Measurements from ENCODE around the gene LMO1. TPM values are rescaled to one million over a fixed set of nuclear protein-coding genes. Genes with fewer than 3 reads are reported as not detected.

LMO1 gene
- total RNA-seq, 4 donors from 2014 or later, result 0.50 TPM; not detected in 3

- no peak overlapping the region for H3K27ac ChIP-seq (replicated peaks in 1 of 4)
- peaks cover 0 to 33% (median 5%) of the 10 kb centered on the region in 4 donors for H3K27me3 ChIP-seq
- H3K4me1 ChIP-seq, result peaks cover 2 to 9% (median 8%) of the 10 kb centered on the region in 4 donors
- intact Hi-C loops (cut with DNase I), result no loop called here
- no peak for TF ChIP-seq POLR2A (IDR thresholded peaks at IDR 0.05; ENCODE audit: low read depth)
- TF ChIP-seq POLR2AphosphoS5 (IDR thresholded peaks at IDR 0.05), result no peak
- no peaks in the 10 kb centered on the region for H3K9me3 ChIP-seq
- DNase-seq (ENCODE audit: extremely low spot score), result no peak
- H3K4me3 ChIP-seq, result no peak overlapping the region
- no peaks in the 10 kb centered on the region for H3K36me3 ChIP-seq
Observed at GRCh38 chr11:8273287-8273686, 9.6 kb upstream of the LMO1 start.

GRCh38 chr11:8271106-8271886 is 7.6 kb upstream of the LMO1 start:
- H3K4me1 ChIP-seq, result peaks cover 6 to 18% (median 16%) of the 10 kb centered on the region in 4 donors
- intact Hi-C loops (cut with DNase I), result no loop called here
- H3K27ac ChIP-seq (replicated peaks in 1 of 4), result no peak overlapping the region
- peaks cover 0 to 53% (median 20%) of the 10 kb centered on the region in 4 donors for H3K27me3 ChIP-seq
- no peaks in the 10 kb centered on the region for H3K9me3 ChIP-seq
- no peak overlapping the region for H3K4me3 ChIP-seq
- TF ChIP-seq POLR2A (IDR thresholded peaks at IDR 0.05; ENCODE audit: low read depth), result no peak
- no peak for TF ChIP-seq CTCF (IDR thresholded peaks at IDR 0.05)
- TF ChIP-seq POLR2AphosphoS5 (IDR thresholded peaks at IDR 0.05), result no peak
- no peak for TF ChIP-seq EP300 (IDR thresholded peaks at IDR 0.05)
- no peaks in the 10 kb centered on the region for H3K36me3 ChIP-seq
- WGBS, result 91% methylated on average over 5 of the region's 5 CpGs
- no peak for DNase-seq (ENCODE audit: extremely low spot score)

GRCh38 chr11:8269636-8270035 is 6.0 kb upstream of the LMO1 start:
- Histone ChIP-seq H3K4me3 (no peak overlapping the region), H3K27ac (replicated peaks in 1 of 4) (no peak overlapping the region), H3K36me3 (no peaks in the 10 kb centered on the region), H3K27me3 (peaks cover 0 to 69% (median 27%) of the 10 kb centered on the region in 4 donors), H3K9me3 (no peaks in the 10 kb centered on the region), H3K4me1 (peaks cover 6 to 18% (median 16%) of the 10 kb centered on the region in 4 donors)
- no peak for TF ChIP-seq CTCF (IDR thresholded peaks at IDR 0.05)
- TF ChIP-seq POLR2AphosphoS5 (IDR thresholded peaks at IDR 0.05), result no peak
- TF ChIP-seq POLR2A (IDR thresholded peaks at IDR 0.05; ENCODE audit: low read depth), result no peak
- no peak for TF ChIP-seq EP300 (IDR thresholded peaks at IDR 0.05)
- intact Hi-C loops (cut with DNase I), result loop anchor here (10.0 kb wide), 1 partner anchor 265 kb away; no protein-coding TSS in a partner anchor
- DNase-seq (ENCODE audit: extremely low spot score), result no peak
- WGBS, result 75% methylated on average over 5 of the region's 5 CpGs

- WGBS, result 51% methylated on average over 15 of the region's 65 CpGs
- DNase-seq (ENCODE audit: extremely low spot score), result no peak
- Histone ChIP-seq H3K4me1 (peaks cover 6 to 24% (median 21%) of the 10 kb centered on the region in 4 donors), H3K9me3 (no peaks in the 10 kb centered on the region), H3K36me3 (no peaks in the 10 kb centered on the region), H3K27ac (replicated peaks in 1 of 4) (no peak overlapping the region), H3K4me3 (peak overlapping the region; percentile 55 to 57 (median 56)), H3K27me3 (peaks cover 0 to 76% (median 27%) of the 10 kb centered on the region in 4 donors)
- intact Hi-C loops (cut with DNase I), result loop anchor here (10.0 kb wide), 1 partner anchor 264 kb away; no protein-coding TSS in a partner anchor
- TF ChIP-seq EP300 (IDR thresholded peaks at IDR 0.05) (no peak), POLR2AphosphoS5 (IDR thresholded peaks at IDR 0.05) (no peak), POLR2A (IDR thresholded peaks at IDR 0.05; ENCODE audit: low read depth) (no peak), CTCF (IDR thresholded peaks at IDR 0.05) (no peak)
Observed at GRCh38 chr11:8268530-8269400, 5.1 kb upstream of the LMO1 start.

All from esophagus muscularis mucosa (tissue), 4 donors.